HEK293 (cell line): Measurements from ENCODE around the gene CLDN7.
A peak's percentile ranks its signal among the peaks of the same experiment; 100 is the strongest.

Source experiments
- CTCF ChIP-seq: fragments of 450-650 bp; formaldehyde crosslinking; IDR thresholded peaks from 2 replicates; pipeline ENCODE4 v1.5.1; 2016; ENCODE audit warnings: missing biosample characterization, missing genetic modification characterization
- ZBTB1 ChIP-seq: fragments of 450-650 bp; formaldehyde crosslinking; IDR thresholded peaks from 2 replicates; pipeline ENCODE4 v1.5.1; 2016; ENCODE audit warnings: missing biosample characterization, missing genetic modification characterization
- ZNF112 ChIP-seq: fragments of 450-650 bp; formaldehyde crosslinking; IDR thresholded peaks from 2 replicates; pipeline ENCODE4 v1.5.0; 2017; ENCODE audit warnings: missing biosample characterization, missing genetic modification characterization
- ZNF121 ChIP-seq: fragments of 450-650 bp; formaldehyde crosslinking; IDR thresholded peaks from 2 replicates; pipeline ENCODE4 v1.5.1; 2016; ENCODE audit warnings: missing biosample characterization, missing genetic modification characterization
- ZNF169 ChIP-seq: fragments of 450-650 bp; formaldehyde crosslinking; IDR thresholded peaks from 2 replicates; pipeline ENCODE4 v1.5.1; 2016; ENCODE audit warnings: missing biosample characterization, missing genetic modification characterization
- ZNF214 ChIP-seq: fragments of 450-650 bp; formaldehyde crosslinking; IDR thresholded peaks from 2 replicates; pipeline ENCODE4 v1.5.1; 2017; ENCODE audit warnings: missing biosample characterization, mild to moderate bottlenecking, missing genetic modification characterization, borderline replicate concordance
- ZNF221 ChIP-seq: fragments of 450-650 bp; formaldehyde crosslinking; IDR thresholded peaks from 2 replicates; pipeline ENCODE4 v1.5.1; 2017; ENCODE audit warnings: missing biosample characterization, missing genetic modification characterization, borderline replicate concordance
- ZNF335 ChIP-seq: fragments of 450-650 bp; formaldehyde crosslinking; conservative IDR thresholded peaks from 2 replicates; pipeline ENCODE4 v1.5.1; 2016; ENCODE audit warnings: missing biosample characterization, missing genetic modification characterization
- ZNF350 ChIP-seq: fragments of 450-650 bp; formaldehyde crosslinking; IDR thresholded peaks from 2 replicates; pipeline ENCODE4 v1.5.0; 2017; ENCODE audit warnings: missing biosample characterization, mild to moderate bottlenecking, missing genetic modification characterization
- ZNF423 ChIP-seq: fragments of 450-650 bp; formaldehyde crosslinking; IDR thresholded peaks from 2 replicates; pipeline ENCODE4 v1.5.1; 2016; ENCODE audit warnings: missing biosample characterization, missing genetic modification characterization
- ZNF626 ChIP-seq: fragments of 450-650 bp; sonication (Bioruptor Pico); formaldehyde crosslinking; IDR thresholded peaks from 2 replicates; pipeline ENCODE4 v1.5.1; 2018; ENCODE audit warnings: missing biosample characterization, missing genetic modification characterization, inconsistent platforms
- ZNF76 ChIP-seq: fragments of 450-650 bp; formaldehyde crosslinking; IDR thresholded peaks from 2 replicates; pipeline ENCODE4; 2016; ENCODE audit warnings: low read depth, missing biosample characterization, missing genetic modification characterization, borderline replicate concordance
- ZNF791 ChIP-seq: fragments of 450-650 bp; formaldehyde crosslinking; IDR thresholded peaks from 2 replicates; pipeline ENCODE4 v1.5.1; 2016; ENCODE audit warnings: missing biosample characterization, missing genetic modification characterization
- ZSCAN16 ChIP-seq: fragments of 450-650 bp; formaldehyde crosslinking; IDR thresholded peaks from 2 replicates; pipeline ENCODE4 v1.5.1; 2016; ENCODE audit warnings: missing biosample characterization, missing genetic modification characterization
- TF ChIP-seq, protein P1 (sequence below): fragments of 450-650 bp; formaldehyde crosslinking; IDR thresholded peaks from 2 replicates; pipeline ENCODE4 v1.5.1; 2017; ENCODE audit warnings: missing biosample characterization, missing genetic modification characterization
- TF ChIP-seq, protein P2 (sequence below): fragments of 450-650 bp; formaldehyde crosslinking; conservative IDR thresholded peaks from 2 replicates; pipeline ENCODE4 v1.5.1; 2016; ENCODE audit warnings: low read depth, missing biosample characterization, missing genetic modification characterization
- TF ChIP-seq, protein P3 (sequence below): fragments of 450-650 bp; formaldehyde crosslinking; IDR thresholded peaks from 2 replicates; pipeline ENCODE4 v1.5.1; 2016; ENCODE audit warnings: missing biosample characterization, missing genetic modification characterization

CLDN7 gene

DNA sequence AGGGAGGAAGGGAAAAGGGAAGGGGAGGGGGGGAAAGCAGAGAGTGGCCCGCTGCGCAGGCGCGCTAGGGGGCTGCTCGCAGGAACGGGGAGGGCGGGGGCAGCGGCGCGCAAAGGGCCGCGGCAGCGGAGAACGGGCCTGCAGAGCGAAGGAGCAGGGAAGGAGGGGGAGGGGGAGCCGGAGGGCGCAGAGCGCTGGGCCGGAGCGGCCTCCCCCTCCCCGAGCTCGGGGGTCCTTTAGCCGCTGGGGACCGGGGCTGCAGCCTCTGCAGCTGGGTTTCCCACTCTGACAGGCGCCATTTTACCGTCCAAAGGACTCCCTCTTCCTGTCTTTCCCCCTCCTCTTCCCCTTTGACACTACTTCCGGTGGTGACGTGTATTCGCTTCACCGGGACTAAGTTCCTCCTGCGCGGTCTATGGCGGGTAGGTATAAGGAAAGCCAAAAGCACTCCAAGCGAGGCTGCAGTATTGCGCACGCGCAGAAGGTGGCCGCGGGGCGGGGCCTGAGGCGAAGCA lies 10.6 kb downstream of the CLDN7 start, which contains the start of gene CTDNEP1 (continued):
- TF ChIP-seq ZNF214 (tag by site-specific recombination) (no peak), ZNF121 (tag by site-specific recombination) (no peak), ZNF169 (tag by site-specific recombination) (no peak), ZNF350 (tag by site-specific recombination) (no peak), ZNF626 (tag by site-specific recombination) (no peak), ZNF335 (no peak; the same call in 1 of the 2 replicates), ZNF76 (tag by site-specific recombination) (no peak), CTCF (tag by site-specific recombination) (no peak), ZNF221 (tag by site-specific recombination) (no peak), ZNF423 (tag by site-specific recombination) (no peak), ZNF112 (tag by site-specific recombination) (no peak), ZSCAN16 (tag by site-specific recombination) (no peak), ZNF791 (tag by site-specific recombination) (no peak), ZBTB1 (tag by site-specific recombination) (no peak)
- TF ChIP-seq, protein P1, sequence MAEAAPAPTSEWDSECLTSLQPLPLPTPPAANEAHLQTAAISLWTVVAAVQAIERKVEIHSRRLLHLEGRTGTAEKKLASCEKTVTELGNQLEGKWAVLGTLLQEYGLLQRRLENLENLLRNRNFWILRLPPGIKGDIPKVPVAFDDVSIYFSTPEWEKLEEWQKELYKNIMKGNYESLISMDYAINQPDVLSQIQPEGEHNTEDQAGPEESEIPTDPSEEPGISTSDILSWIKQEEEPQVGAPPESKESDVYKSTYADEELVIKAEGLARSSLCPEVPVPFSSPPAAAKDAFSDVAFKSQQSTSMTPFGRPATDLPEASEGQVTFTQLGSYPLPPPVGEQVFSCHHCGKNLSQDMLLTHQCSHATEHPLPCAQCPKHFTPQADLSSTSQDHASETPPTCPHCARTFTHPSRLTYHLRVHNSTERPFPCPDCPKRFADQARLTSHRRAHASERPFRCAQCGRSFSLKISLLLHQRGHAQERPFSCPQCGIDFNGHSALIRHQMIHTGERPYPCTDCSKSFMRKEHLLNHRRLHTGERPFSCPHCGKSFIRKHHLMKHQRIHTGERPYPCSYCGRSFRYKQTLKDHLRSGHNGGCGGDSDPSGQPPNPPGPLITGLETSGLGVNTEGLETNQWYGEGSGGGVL (tag by site-specific recombination): peak; percentile 55
- TF ChIP-seq, protein P2, sequence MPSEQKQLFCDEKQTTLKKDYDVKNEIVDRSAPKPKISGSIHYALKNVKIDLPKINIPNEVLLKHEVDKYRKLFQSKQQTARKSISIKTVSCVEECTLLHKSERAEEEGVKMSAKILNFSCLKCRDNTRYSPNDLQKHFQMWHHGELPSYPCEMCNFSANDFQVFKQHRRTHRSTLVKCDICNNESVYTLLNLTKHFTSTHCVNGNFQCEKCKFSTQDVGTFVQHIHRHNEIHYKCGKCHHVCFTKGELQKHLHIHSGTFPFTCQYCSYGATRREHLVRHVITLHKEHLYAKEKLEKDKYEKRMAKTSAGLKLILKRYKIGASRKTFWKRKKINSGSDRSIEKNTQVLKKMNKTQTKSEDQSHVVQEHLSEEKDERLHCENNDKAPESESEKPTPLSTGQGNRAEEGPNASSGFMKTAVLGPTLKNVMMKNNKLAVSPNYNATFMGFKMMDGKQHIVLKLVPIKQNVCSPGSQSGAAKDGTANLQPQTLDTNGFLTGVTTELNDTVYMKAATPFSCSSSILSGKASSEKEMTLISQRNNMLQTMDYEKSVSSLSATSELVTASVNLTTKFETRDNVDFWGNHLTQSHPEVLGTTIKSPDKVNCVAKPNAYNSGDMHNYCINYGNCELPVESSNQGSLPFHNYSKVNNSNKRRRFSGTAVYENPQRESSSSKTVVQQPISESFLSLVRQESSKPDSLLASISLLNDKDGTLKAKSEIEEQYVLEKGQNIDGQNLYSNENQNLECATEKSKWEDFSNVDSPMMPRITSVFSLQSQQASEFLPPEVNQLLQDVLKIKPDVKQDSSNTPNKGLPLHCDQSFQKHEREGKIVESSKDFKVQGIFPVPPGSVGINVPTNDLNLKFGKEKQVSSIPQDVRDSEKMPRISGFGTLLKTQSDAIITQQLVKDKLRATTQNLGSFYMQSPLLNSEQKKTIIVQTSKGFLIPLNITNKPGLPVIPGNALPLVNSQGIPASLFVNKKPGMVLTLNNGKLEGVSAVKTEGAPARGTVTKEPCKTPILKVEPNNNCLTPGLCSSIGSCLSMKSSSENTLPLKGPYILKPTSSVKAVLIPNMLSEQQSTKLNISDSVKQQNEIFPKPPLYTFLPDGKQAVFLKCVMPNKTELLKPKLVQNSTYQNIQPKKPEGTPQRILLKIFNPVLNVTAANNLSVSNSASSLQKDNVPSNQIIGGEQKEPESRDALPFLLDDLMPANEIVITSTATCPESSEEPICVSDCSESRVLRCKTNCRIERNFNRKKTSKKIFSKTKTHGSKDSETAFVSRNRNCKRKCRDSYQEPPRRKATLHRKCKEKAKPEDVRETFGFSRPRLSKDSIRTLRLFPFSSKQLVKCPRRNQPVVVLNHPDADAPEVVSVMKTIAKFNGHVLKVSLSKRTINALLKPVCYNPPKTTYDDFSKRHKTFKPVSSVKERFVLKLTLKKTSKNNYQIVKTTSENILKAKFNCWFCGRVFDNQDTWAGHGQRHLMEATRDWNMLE (tag by site-specific recombination): peak; percentile 69
- TF ChIP-seq, protein P3, sequence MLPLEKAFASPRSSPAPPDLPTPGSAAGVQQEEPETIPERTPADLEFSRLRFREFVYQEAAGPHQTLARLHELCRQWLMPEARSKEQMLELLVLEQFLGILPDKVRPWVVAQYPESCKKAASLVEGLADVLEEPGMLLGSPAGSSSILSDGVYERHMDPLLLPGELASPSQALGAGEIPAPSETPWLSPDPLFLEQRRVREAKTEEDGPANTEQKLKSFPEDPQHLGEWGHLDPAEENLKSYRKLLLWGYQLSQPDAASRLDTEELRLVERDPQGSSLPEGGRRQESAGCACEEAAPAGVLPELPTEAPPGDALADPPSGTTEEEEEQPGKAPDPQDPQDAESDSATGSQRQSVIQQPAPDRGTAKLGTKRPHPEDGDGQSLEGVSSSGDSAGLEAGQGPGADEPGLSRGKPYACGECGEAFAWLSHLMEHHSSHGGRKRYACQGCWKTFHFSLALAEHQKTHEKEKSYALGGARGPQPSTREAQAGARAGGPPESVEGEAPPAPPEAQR (tag by site-specific recombination): no peak
